Measurements from ENCODE around the gene VOPP1.

GRCh38 chr7:55523366-55523765 is 48.9 kb downstream of the VOPP1 start:
- TF ChIP-seq FOXM1 (IDR thresholded peaks at IDR 0.05; ENCODE audit: borderline replicate concordance, low read depth) = no peak
- no peak for TF ChIP-seq EP300 (IDR thresholded peaks at IDR 0.05; ENCODE audit: borderline replicate concordance)
- TF ChIP-seq CEBPB (IDR thresholded peaks at IDR 0.05) = no peak
